ENCODE results near the gene B3GALNT2. TPM values are rescaled to one million over a fixed set of nuclear protein-coding genes. Genes with fewer than 3 reads are reported as not detected.

B3GALNT2 gene
- total RNA-seq, 3 donors from 2014 or later = 17.1 to 34.5 (median 19.6) TPM

- ATAC-seq (no peak), DNase-seq (no peak)
- Histone ChIP-seq H3K36me3 (ENCODE audit: low read depth) (no peaks in the 10 kb centered on the region), H3K4me3 (no peak overlapping the region), H3K9me3 (no peaks in the 10 kb centered on the region), H3K4me1 (ENCODE audit: low read depth) (peaks cover 8% of the 10 kb centered on the region)
- intact Hi-C loops (cut with DNase I, micrococcal nuclease) = loop anchor here in 1 of 2 donors (10.0 kb wide), 1 partner anchor 306 kb away; no protein-coding TSS in a partner anchor
- TF ChIP-seq CTCF (IDR thresholded peaks at IDR 0.05) = no peak
These were observed 93.8 kb downstream of the B3GALNT2 start for GRCh38 chr1:235410467-235410866.

GRCh38 chr1:235409042-235409820 is 95.0 kb downstream of the B3GALNT2 start:
- intact Hi-C loops (cut with DNase I, micrococcal nuclease) = no loop called here
- DNase-seq (no peak), ATAC-seq (peak; percentile 65)
- Histone ChIP-seq H3K4me1 (ENCODE audit: low read depth) (peaks cover 8% of the 10 kb centered on the region), H3K4me3 (no peak overlapping the region), H3K36me3 (ENCODE audit: low read depth) (no peaks in the 10 kb centered on the region), H3K9me3 (no peaks in the 10 kb centered on the region)
- TF ChIP-seq CTCF (IDR thresholded peaks at IDR 0.05) = no peak

GRCh38 chr1:235408503-235408960 is 95.7 kb downstream of the B3GALNT2 start:
- ATAC-seq (no peak), DNase-seq (no peak)
- H3K4me1 ChIP-seq (ENCODE audit: low read depth) = peaks cover 8% of the 10 kb centered on the region
- H3K4me3 ChIP-seq = no peak overlapping the region
- intact Hi-C loops (cut with DNase I, micrococcal nuclease) = no loop called here
- no peaks in the 10 kb centered on the region for H3K9me3 ChIP-seq
- TF ChIP-seq CTCF (IDR thresholded peaks at IDR 0.05) = no peak
- no peaks in the 10 kb centered on the region for H3K36me3 ChIP-seq (ENCODE audit: low read depth)

- intact Hi-C loops (cut with DNase I, micrococcal nuclease) = no loop called here
- TF ChIP-seq CTCF (IDR thresholded peaks at IDR 0.05) = no peak
- ATAC-seq = no peak
- no peak for DNase-seq
- Histone ChIP-seq H3K4me3 (no peak overlapping the region), H3K9me3 (no peaks in the 10 kb centered on the region), H3K36me3 (ENCODE audit: low read depth) (no peaks in the 10 kb centered on the region), H3K4me1 (ENCODE audit: low read depth) (peaks cover 8% of the 10 kb centered on the region)
These were observed 96.8 kb downstream of the B3GALNT2 start for GRCh38 chr1:235407419-235407818.

GRCh38 chr1:235404190-235404589 is 100.1 kb downstream of the B3GALNT2 start:
- H3K4me1 ChIP-seq (ENCODE audit: low read depth) = no peaks in the 10 kb centered on the region
- ATAC-seq (no peak), DNase-seq (no peak)
- no peaks in the 10 kb centered on the region for H3K9me3 ChIP-seq
- H3K36me3 ChIP-seq (ENCODE audit: low read depth) = no peaks in the 10 kb centered on the region
- no peak for TF ChIP-seq CTCF (IDR thresholded peaks at IDR 0.05)
- no peak overlapping the region for H3K4me3 ChIP-seq
- intact Hi-C loops (cut with DNase I, micrococcal nuclease) = no loop called here

Data from mucosa of descending colon (tissue), 3 donors.